GM12865 (cell line): ENCODE results near the gene BID.

Source experiments
- DNase-seq: peaks from one replicate; pipeline ENCODE4 v3.0.0; 2010; ENCODE audit warnings: low read depth
- H3K4me3 ChIP-seq: 2 replicates; pipeline ENCODE4 v1.5.1; 2011; ENCODE audit warnings: mild to moderate bottlenecking, low read depth, low read length, control low read depth
- CTCF ChIP-seq: IDR thresholded peaks from 2 replicates; pipeline ENCODE4 v1.5.1; 2011; ENCODE audit warnings: low read length, control low read depth, low read depth, inconsistent platforms; ENCODE audit not compliant: insufficient read depth; ENCODE audit errors: missing control alignments

BID gene

GRCh38 chr22:17684245-17684644, 90.0 kb downstream of the BID start:
- no peak for DNase-seq
- H3K4me3 ChIP-seq: no peak overlapping the region
- TF ChIP-seq CTCF: no peak
